PC-9 (cell line): ENCODE data around the gene PYY. TPM values are rescaled to one million over a fixed set of nuclear protein-coding genes. Genes with fewer than 3 reads are reported as not detected.
A peak's percentile ranks its signal among the peaks of the same experiment; 100 is the strongest.

ENCODE experiments used
- BruUV-seq: library from RNA; stranded (reverse); fragments of 400-500 nt; replicated peaks from 2 replicates; lab custom pipeline; 2021; lab: Mats Ljungman, UMichigan
- CTCF ChIA-PET: fragments of 300-600 bp; sonication (Branson Sonifier 250); formaldehyde crosslinking; loops from one replicate; lab custom pipeline; 2022; ENCODE audit warnings: antibody characterized with exemption; lab: Charles Lee
- POLR2A ChIA-PET: fragments of 300-600 bp; sonication (Branson Sonifier 250); formaldehyde crosslinking; loops from one replicate; lab custom pipeline; 2022; ENCODE audit warnings: antibody characterized with exemption; ENCODE audit not compliant: unreplicated experiment; lab: Charles Lee
- DNase-seq, 2 experiments: peaks; one replicate each; pipeline versions ENCODE4 v3.0.0 to v3.0.0-alpha.2; 2015 to 2022; ENCODE audit warnings: mixed read lengths in 1 of 2
- H2AFZ ChIP-seq: fragments of 200-600 bp; sonication (generic); 2 replicates; pipeline ENCODE4 v1.8.1; 2017; ENCODE audit warnings: antibody characterized with exemption
- H3F3A ChIP-seq: fragments of 200-600 bp; sonication (generic); 2 replicates; pipeline ENCODE4 v1.8.1; 2017; ENCODE audit warnings: antibody characterized with exemption, mild to moderate bottlenecking, low read depth; ENCODE audit not compliant: insufficient read depth
- H3K27ac ChIP-seq: fragments of 200-600 bp; sonication (generic); 2 replicates; pipeline ENCODE4 v1.6.1; 2016; ENCODE audit warnings: mixed run types
- H3K27me3 ChIP-seq: fragments of 200-600 bp; sonication (generic); 2 replicates; pipeline ENCODE4 v1.6.1; 2016; ENCODE audit warnings: low read depth, mixed run types; ENCODE audit not compliant: insufficient read depth
- H3K36me3 ChIP-seq: fragments of 200-600 bp; sonication (generic); 2 replicates; pipeline ENCODE4 v1.6.1; 2016; ENCODE audit warnings: low read depth, mixed run types
- H3K4me1 ChIP-seq: fragments of 200-600 bp; sonication (generic); replicated peaks from 2 replicates; pipeline ENCODE4 v1.6.1; 2016; ENCODE audit warnings: mixed run types; ENCODE audit not compliant: insufficient read depth
- H3K4me2 ChIP-seq: fragments of 200-600 bp; sonication (generic); 2 replicates; pipeline ENCODE4 v1.6.1; 2017; ENCODE audit warnings: mixed run types
- H3K4me3 ChIP-seq: fragments of 200-600 bp; sonication (generic); 2 replicates; pipeline ENCODE4 v1.6.1; 2016; ENCODE audit warnings: mixed run types
- H3K79me2 ChIP-seq: fragments of 200-600 bp; sonication (generic); 2 replicates; pipeline ENCODE4 v1.6.1; 2017; ENCODE audit warnings: low read depth, mixed run types
- H3K9me2 ChIP-seq: fragments of 200-600 bp; sonication (generic); 2 replicates; pipeline ENCODE4 v1.8.1; 2017; ENCODE audit warnings: mild to moderate bottlenecking; ENCODE audit not compliant: insufficient read depth
- H3K9me3 ChIP-seq: fragments of 200-600 bp; sonication (generic); 2 replicates; pipeline ENCODE4 v1.8.1; 2016; ENCODE audit warnings: low read depth; ENCODE audit not compliant: insufficient read depth
- H4K20me1 ChIP-seq: fragments of 200-600 bp; sonication (generic); 2 replicates; pipeline ENCODE4 v1.8.1; 2017; ENCODE audit not compliant: insufficient read depth
- EZH2 ChIP-seq: fragments of 200-600 bp; sonication (generic); IDR thresholded peaks from 2 replicates; pipeline ENCODE4 v1.8.0; 2017; ENCODE audit warnings: antibody characterized with exemption, low read depth
- intact Hi-C: fragments of 100-400 bp; cut with micrococcal nuclease; formaldehyde crosslinking; loops from one replicate; pipeline ENCODE4 v1.10.0; 2022; ENCODE audit not compliant: unreplicated experiment
- total RNA-seq: library from RNA; stranded (reverse); gene quantifications from 2 replicates; pipeline ENCODE4 v1.2.3, GENCODE V29; 2021
- TF ChIP-seq, protein P1 (sequence below): fragments of 200-600 bp; sonication (generic); conservative IDR thresholded peaks from 2 replicates; pipeline ENCODE4 v1.6.1; 2017; ENCODE audit warnings: mixed run types, antibody characterized with exemption, mild to moderate bottlenecking, moderate library complexity

PYY gene
- total RNA-seq, 1 experiment from 2014 or later, result not detected

DNA sequence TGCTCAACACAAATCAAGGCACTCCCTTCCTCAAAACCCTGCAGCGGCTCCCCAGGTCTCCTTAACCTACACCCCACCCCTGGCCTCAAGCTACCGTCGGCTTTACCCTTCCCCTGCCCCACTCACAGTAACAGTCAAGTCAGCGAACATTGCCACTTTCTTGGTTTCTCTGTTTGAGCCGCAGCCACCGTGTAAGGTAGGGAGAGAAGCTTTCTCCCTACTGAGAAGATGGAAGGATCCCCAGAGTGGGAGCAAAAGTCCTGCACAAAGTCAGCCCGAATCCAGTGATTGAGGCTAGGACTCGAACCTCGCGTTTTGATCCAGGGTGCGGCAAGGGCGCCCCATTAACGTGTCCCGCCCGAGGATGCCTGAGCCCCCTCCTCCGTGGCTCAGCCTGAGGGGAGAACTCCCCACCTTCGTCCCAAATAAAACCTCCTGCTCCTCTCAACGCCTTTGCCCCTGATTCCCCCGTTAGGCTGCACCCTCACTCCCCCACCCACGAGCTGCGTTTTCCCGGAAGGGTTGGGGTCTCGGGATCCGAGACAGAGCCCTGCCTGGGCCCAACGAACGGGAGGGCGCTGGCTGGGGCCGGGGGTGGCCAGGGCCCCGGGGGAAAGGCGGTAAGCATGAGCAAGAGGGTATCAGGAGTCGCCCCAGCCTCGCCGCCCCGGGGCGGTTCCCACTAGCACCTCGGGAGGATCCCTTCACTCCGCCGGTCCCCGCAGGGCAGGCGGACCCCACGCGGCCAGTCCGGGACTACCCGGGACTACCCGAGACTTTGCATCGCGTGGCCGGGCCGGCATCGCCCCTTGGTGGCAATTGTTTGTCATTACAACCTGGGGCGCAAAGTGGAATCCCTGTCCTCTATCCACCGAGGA is 40.8 kb upstream of the PYY start:
- Histone ChIP-seq H2AFZ (no peak overlapping the region), H3K9me2 (no peaks in the 10 kb centered on the region), H3K4me2 (peak overlapping the region; percentile 57), H3K27ac (no peak overlapping the region), H3K79me2 (no peaks in the 10 kb centered on the region), H3F3A (0 out of 2 replicates have a peak, but pooled peaks cover 5% of the 10 kb centered on the region), H3K36me3 (no peaks in the 10 kb centered on the region), H4K20me1 (no peaks in the 10 kb centered on the region), H3K4me1 (no peaks in the 10 kb centered on the region), H3K4me3 (no peak overlapping the region; the same call in 1 of the 2 replicates), H3K27me3 (peaks cover 13% of the 10 kb centered on the region), H3K9me3 (no peaks in the 10 kb centered on the region)
- intact Hi-C loops, result loop anchor here (1.0 to 2.0 kb wide), 2 partner anchors 50 to 116 kb away; no protein-coding TSS in a partner anchor
- ChIA-PET CTCF (interaction anchor here (1.4 kb wide), 1 partner anchor 51 kb away, joined by 6 read pairs; no protein-coding TSS in a partner anchor), POLR2A (interaction anchor here (0.6 kb wide), 1 partner anchor 174 kb away, joined by 3 read pairs; no protein-coding TSS in a partner anchor)
- peak in 1 of 2 experiments; percentile 54 for DNase-seq
- TF ChIP-seq, protein P1, sequence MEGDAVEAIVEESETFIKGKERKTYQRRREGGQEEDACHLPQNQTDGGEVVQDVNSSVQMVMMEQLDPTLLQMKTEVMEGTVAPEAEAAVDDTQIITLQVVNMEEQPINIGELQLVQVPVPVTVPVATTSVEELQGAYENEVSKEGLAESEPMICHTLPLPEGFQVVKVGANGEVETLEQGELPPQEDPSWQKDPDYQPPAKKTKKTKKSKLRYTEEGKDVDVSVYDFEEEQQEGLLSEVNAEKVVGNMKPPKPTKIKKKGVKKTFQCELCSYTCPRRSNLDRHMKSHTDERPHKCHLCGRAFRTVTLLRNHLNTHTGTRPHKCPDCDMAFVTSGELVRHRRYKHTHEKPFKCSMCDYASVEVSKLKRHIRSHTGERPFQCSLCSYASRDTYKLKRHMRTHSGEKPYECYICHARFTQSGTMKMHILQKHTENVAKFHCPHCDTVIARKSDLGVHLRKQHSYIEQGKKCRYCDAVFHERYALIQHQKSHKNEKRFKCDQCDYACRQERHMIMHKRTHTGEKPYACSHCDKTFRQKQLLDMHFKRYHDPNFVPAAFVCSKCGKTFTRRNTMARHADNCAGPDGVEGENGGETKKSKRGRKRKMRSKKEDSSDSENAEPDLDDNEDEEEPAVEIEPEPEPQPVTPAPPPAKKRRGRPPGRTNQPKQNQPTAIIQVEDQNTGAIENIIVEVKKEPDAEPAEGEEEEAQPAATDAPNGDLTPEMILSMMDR, result peak; percentile 90
- no peak for TF ChIP-seq EZH2
- no TSS peak for BruUV-seq

DNA sequence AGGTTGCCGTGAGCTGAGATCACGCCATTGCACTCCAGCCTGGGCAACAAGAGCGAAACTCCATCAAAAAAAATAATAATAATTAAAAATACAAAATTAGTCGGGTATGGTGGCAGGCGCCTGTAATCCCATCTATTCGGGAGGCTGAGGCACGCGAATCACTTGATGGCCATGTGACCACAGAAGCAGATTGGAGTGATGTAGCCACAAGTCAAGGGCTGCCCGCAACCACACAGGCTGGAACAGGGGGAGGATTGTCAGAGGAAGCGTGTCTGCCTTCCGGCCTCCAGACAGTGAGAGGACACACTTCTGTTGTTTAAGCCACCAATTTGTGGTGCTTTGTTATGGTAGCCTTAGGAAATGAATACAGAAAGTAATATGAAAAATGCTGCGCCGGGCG is 38.9 kb upstream of the PYY start:
- POLR2A ChIA-PET, result no interaction called here

DNA sequence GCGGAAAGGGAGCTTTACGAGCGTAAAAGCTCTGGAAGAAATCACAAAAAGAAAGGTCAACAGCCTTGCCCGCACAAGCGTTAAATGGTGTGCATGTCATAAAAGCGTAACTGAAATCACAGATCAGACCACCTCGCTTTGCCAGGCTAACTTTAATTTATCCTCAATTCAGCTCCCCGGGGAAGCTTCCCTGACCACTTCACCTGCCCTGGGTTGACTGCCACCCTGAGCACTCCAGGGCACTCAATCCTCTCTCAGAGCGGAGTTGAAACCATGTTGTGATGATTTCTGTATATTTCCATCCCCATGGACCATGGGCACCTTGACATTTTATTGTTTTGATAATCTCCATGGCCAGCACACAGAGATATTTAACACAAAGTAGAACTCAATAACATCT is 34.6 kb upstream of the PYY start:
- no peaks in the 10 kb centered on the region for H3F3A ChIP-seq
- no peaks in the 10 kb centered on the region for H3K4me1 ChIP-seq
- intact Hi-C loops, result no loop called here
- H3K4me3 ChIP-seq, result no peak overlapping the region
- H2AFZ ChIP-seq, result no peak overlapping the region
- H3K4me2 ChIP-seq, result no peak overlapping the region
- DNase-seq, result no peak
- no peaks in the 10 kb centered on the region for H3K9me2 ChIP-seq
- H4K20me1 ChIP-seq, result no peaks in the 10 kb centered on the region
- H3K27ac ChIP-seq, result no peak overlapping the region
- ChIA-PET POLR2A (no interaction called here), CTCF (interaction anchor here (0.6 kb wide), 1 partner anchor 18 kb away, joined by 5 read pairs; no protein-coding TSS in a partner anchor)
- H3K9me3 ChIP-seq, result no peaks in the 10 kb centered on the region
- H3K36me3 ChIP-seq, result no peaks in the 10 kb centered on the region
- TF ChIP-seq, protein P1, result no peak
- TF ChIP-seq EZH2, result no peak
- BruUV-seq, result no TSS peak
- no peaks in the 10 kb centered on the region for H3K79me2 ChIP-seq
- H3K27me3 ChIP-seq, result peaks cover 16% of the 10 kb centered on the region

More for the DNA sequence above, 38.9 kb upstream of the PYY start:
- no TSS peak for BruUV-seq
- no peak for TF ChIP-seq EZH2
- TF ChIP-seq, protein P1, result no peak
- no peak overlapping the region for H3K4me3 ChIP-seq
- no peak overlapping the region for H3K4me2 ChIP-seq
- no peaks in the 10 kb centered on the region for H3K36me3 ChIP-seq
- H3K9me2 ChIP-seq, result no peaks in the 10 kb centered on the region
- no peaks in the 10 kb centered on the region for H3K4me1 ChIP-seq
- peaks cover 15% of the 10 kb centered on the region for H3K27me3 ChIP-seq
- no peak overlapping the region for H3K27ac ChIP-seq
- no peaks in the 10 kb centered on the region for H3K79me2 ChIP-seq
- H2AFZ ChIP-seq, result no peak overlapping the region
- H4K20me1 ChIP-seq, result no peaks in the 10 kb centered on the region
- no peaks in the 10 kb centered on the region for H3F3A ChIP-seq
- CTCF ChIA-PET, result interaction anchor here (0.6 kb wide), 1 partner anchor 144 kb away, joined by 3 read pairs; no protein-coding TSS in a partner anchor
- intact Hi-C loops, result no loop called here
- no peak for DNase-seq
- no peaks in the 10 kb centered on the region for H3K9me3 ChIP-seq
